ENCODE measurements around the gene DNAJC30. TPM values are rescaled to one million over a fixed set of nuclear protein-coding genes. Genes with fewer than 3 reads are reported as not detected.
"Not testable (repeated sequence)": the region's sequence is repeated elsewhere in the genome, so short reads cannot be mapped to it uniquely, and the experiment has no call there.

DNAJC30 gene
- total RNA-seq, 4 donors from 2014 or later: 4.0 to 5.3 (median 4.7) TPM

GRCh38 chr7:73669288-73669701, 14.0 kb downstream of the DNAJC30 start:
- ATAC-seq (ENCODE audit: low FRiP score): no peak
- DNase-seq (ENCODE audit: low spot score): no peak
- no peak for TF ChIP-seq CTCF (IDR thresholded peaks at IDR 0.05)

- no peak for TF ChIP-seq CTCF (IDR thresholded peaks at IDR 0.05)
- ATAC-seq (ENCODE audit: low FRiP score): no peak
- no peak for DNase-seq (ENCODE audit: low spot score)
Measured at GRCh38 chr7:73668886-73669230, 14.4 kb downstream of the DNAJC30 start.

- DNase-seq (ENCODE audit: low spot score) (no peak), ATAC-seq (ENCODE audit: low FRiP score) (no peak)
- no peak for TF ChIP-seq CTCF (IDR thresholded peaks at IDR 0.05)
Measured at GRCh38 chr7:73668103-73668885, 15.0 kb downstream of the DNAJC30 start.

DNA sequence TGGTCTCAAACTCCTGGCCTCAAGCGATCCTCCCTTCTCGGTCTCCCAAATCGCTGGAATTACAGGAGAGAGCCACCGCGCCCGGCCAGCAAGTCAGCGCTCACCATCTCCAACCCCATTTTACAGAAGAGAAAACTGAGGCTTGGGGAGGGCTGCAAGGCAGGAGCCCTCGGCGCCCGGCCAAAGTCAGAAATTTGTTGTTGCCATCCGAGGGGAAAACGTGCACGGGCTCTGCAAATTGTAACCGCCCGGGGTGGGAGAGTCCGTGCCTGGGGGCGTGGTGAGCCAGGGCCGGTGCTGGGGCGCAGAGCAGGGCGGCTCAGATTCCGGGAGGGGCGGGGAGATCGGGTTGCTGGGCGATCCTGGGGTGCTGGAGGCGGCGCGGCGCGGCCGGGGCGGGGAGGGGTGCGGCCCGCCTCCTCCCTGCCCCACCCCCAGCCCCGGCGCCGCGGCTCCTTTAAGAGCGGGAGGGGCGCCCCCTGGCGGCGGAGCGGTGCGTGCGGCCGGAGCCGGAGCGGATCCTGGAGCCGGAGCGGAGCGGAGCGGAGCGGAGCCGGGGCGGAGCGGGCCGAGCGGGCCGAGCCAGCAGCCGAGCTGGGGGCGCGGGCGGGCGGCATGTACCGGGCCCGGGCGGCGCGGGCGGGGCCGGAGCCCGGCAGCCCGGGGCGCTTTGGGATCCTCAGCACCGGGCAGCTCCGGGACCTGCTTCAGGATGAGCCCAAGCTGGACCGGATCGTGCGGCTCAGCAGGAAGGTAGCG, 15.7 kb downstream of the DNAJC30 start, which contains the start of gene VPS37D:
Gene VPS37D, plus strand, starts transcription at position 488 of the 759 bp plus-strand sequence. Its CDS starts 128 bp downstream, at position 616.
- DNase-seq (ENCODE audit: low spot score) (peak; percentile 86), ATAC-seq (ENCODE audit: low FRiP score) (peak; percentile 95)

GRCh38 chr7:73663033-73663432, 20.2 kb downstream of the DNAJC30 start:
- no peak for ATAC-seq (ENCODE audit: low FRiP score)
- DNase-seq (ENCODE audit: low spot score): no peak
- no peak for TF ChIP-seq CTCF (IDR thresholded peaks at IDR 0.05)

More for the DNA sequence above, 15.7 kb downstream of the DNAJC30 start, which contains the start of gene VPS37D:
- peak in 2 of 3 donors; percentile 72 to 76 for TF ChIP-seq CTCF (IDR thresholded peaks at IDR 0.05)

- not testable (repeated sequence) for DNase-seq (ENCODE audit: low spot score); ATAC-seq (ENCODE audit: low FRiP score)
Measured at GRCh38 chr7:73660594-73660993, 22.7 kb downstream of the DNAJC30 start.

DNA sequence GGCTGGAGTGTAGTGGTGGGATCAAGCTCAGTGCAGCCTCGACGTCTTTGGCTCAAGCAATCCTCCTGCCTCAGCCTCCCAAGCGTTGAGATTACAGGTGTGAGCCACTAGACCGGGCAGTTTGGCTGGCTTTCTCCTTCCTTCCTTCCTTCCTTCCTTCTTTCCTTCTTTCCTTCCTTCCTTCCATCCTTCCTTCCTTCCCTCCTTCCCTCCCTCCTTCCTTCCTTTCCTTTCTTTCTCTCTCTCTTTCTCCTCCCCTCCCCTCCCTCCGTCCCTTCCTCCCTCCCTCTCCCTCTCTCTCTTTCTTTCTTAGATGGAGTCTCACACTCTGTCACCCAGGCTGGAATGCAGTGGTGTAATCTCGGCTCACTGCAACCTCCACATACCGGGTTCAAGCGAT, 23.3 kb downstream of the DNAJC30 start:
- ATAC-seq (ENCODE audit: low FRiP score) (no peak), DNase-seq (ENCODE audit: low spot score) (no peak)
- no peak for TF ChIP-seq CTCF (IDR thresholded peaks at IDR 0.05)

DNA sequence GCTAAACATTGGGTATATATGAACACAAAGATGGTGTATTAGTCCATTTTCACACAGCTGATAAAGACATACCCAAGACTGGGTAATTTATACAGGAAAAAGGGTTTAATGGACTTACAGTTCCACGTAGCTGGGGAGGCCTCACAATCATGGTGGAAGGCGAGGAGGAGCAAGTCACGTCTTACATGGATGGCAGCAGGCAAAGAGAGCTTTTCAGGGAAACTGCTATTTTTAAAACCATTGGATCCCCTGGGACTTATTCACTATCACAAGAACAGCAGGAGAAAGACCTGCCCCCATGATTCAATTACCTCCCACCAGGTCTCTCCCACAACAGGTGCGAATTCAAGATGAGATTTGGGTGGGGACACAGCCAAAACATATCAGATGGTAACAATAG, 27.9 kb downstream of the DNAJC30 start:
- not testable (repeated sequence) for ATAC-seq (ENCODE audit: low FRiP score); DNase-seq (ENCODE audit: low spot score)
